ENCODE results near the gene CDC20. TPM values are rescaled to one million over a fixed set of nuclear protein-coding genes. Genes with fewer than 3 reads are reported as not detected.
"Not testable (repeated sequence)": the region's sequence is repeated elsewhere in the genome, so short reads cannot be mapped to it uniquely, and the experiment has no call there.

Gene CDC20
- polyA plus RNA-seq, 3 donors = 36.9 to 49.9 (median 44.3) TPM

GRCh38 chr1:43352351-43352705 lies 6.5 kb upstream of the CDC20 start:
- no peak for DNase-seq

GRCh38 chr1:43352881-43353280 lies 5.9 kb upstream of the CDC20 start:
- no peak for DNase-seq

- no peak for DNase-seq
Measured at GRCh38 chr1:43354471-43354870, 4.3 kb upstream of the CDC20 start.

GRCh38 chr1:43354936-43355335 lies 3.8 kb upstream of the CDC20 start:
- no peak for DNase-seq

- no peak for DNase-seq
Measured at GRCh38 chr1:43357251-43357650, 1.5 kb upstream of the CDC20 start.

- peak; percentile 35 for DNase-seq
Measured at GRCh38 chr1:43358121-43358745, 548 bp upstream of the CDC20 start.

GRCh38 chr1:43359696-43360095 lies 915 bp downstream of the CDC20 start:
- no peak for DNase-seq

- DNase-seq = no peak
Measured at GRCh38 chr1:43360616-43361015, 1.8 kb downstream of the CDC20 start.

GRCh38 chr1:43363283-43363934 lies 4.6 kb downstream of the CDC20 start:
- DNase-seq = no peak

GRCh38 chr1:43363935-43364525 lies 5.2 kb downstream of the CDC20 start:
- no peak for DNase-seq

GRCh38 chr1:43365678-43366077 lies 6.9 kb downstream of the CDC20 start:
- DNase-seq = no peak

- no peak for DNase-seq
Measured at GRCh38 chr1:43366179-43366578, 7.4 kb downstream of the CDC20 start.

- DNase-seq = no peak
Measured at GRCh38 chr1:43366601-43367025, 7.8 kb downstream of the CDC20 start.

- no peak for DNase-seq
Measured at GRCh38 chr1:43367026-43367903, 8.5 kb downstream of the CDC20 start.

- peak; percentile 89 for DNase-seq
Measured at GRCh38 chr1:43367904-43368645, 9.3 kb downstream of the CDC20 start, which contains the start of gene ELOVL1. TSS of gene ELOVL1 (minus strand) at chr1:43368011. CDS start at chr1:43365609, 2,402 bp downstream.

GRCh38 chr1:43368646-43369020 lies 9.9 kb downstream of the CDC20 start:
- DNase-seq = no peak

- DNase-seq = not testable (repeated sequence)
Measured at GRCh38 chr1:43369779-43370178, 11.0 kb downstream of the CDC20 start.

- no peak for DNase-seq
Measured at GRCh38 chr1:43370564-43370963, 11.8 kb downstream of the CDC20 start.

- no peak for DNase-seq
Measured at GRCh38 chr1:43372172-43372571, 13.4 kb downstream of the CDC20 start.

- no peak for DNase-seq
Measured at GRCh38 chr1:43373066-43373940, 14.5 kb downstream of the CDC20 start.

Data from renal pelvis (tissue), 4 donors.